T1000 (cell line): Measurements from ENCODE around the gene PGAP6.
"Not testable (repeated sequence)": the region's sequence is repeated elsewhere in the genome, so short reads cannot be mapped to it uniquely, and the experiment has no call there.

Experiments used
- DNase-seq: peaks from one replicate; lab custom pipeline; 2025; ENCODE audit warnings: mixed read lengths; lab: John Stamatoyannopoulos, UW

The PGAP6 gene

DNA sequence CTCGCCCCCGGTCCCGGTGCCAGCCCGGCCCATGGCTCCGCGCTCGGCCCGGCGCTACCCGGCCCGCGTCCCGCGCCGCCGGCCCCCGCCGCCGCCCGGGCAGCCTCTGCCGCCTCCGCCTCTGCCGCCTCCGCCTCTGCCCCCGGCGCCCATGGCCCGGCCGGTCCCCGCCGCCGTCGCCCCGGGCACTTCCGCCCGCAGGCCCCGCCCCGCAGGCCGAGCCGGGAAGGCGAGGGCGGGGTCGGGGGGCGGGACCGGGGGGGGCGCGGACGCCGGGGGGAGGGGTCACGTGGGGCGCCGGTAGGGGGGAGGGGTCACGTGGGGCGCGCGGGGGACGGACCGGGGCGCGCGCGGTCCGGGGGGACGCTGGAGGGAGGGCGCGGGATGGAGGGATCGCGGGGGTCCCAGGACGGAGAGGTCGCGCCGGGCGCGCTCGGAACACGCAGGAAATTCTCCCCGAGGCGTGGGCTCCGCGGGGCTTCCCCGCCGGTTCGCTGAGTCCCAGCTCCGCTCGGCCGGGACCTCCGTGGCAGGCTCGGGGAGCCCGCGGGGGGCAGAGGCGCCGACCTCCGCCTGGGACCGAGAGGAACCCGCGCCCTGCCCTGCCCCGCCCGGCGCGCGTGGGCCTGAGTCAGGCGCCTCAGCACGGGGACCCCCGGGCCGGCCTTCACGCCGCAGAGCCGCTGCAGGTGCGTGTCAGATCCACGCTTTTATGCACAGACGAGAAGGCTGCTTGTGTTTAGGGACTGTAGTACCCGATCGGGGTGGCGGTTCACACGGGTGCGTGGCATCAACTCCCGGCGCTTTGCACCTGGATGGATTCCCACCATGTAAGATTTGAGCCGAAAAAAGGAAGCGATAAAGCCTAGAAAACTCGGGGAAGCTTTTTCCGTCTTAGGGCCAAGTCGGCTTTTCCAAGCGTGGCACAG is at the start of gene PGAP6:
TSS of gene PGAP6 (minus strand) at position 190 of the 929 bp plus-strand sequence. CDS start at position 33, 157 bp downstream.
- no peak for DNase-seq

- no peak for DNase-seq
Measured at GRCh38 chr16:430904-431303, 49.1 kb upstream of the PGAP6 start.

DNA sequence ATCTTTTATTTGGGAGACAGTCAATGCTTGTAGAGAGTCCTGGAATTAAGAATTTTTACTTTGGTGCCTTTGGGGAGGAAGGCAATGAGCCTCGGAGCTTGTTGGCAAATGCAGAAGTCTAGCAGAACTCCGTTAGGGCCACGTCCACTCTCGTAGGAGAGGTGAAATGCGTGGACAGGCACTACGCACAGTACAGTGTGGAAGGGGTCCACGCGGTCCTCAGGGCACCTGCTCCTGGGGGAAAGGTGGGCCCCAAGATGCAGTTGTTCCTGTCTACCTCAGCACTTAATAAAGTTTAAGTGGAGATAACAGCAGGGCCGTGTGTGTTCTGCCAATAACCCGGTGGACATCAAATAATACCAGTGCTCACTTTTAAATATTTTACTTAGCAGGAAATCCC is 45.5 kb upstream of the PGAP6 start:
- no peak for DNase-seq

DNA sequence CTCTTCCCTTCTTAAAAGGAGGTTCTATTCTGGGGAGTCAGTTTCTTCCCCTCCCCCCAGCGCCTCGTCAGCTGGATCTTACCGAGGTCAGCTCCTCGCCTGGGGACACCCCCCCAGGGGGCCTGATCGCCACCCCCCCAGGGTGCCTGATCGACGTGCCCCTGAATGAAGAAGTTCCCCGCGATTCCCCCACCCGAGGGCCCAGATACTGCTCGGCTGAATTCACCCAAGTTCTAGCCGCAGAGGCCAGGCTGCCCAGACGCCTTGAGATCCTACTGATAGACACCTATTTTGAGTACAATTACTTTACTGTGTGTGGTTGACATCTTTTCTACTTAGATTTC is 45.1 kb upstream of the PGAP6 start:
- DNase-seq = no peak

GRCh38 chr16:426115-426905 is 44.5 kb upstream of the PGAP6 start:
- no peak for DNase-seq

- DNase-seq = peak; percentile 46
Measured at GRCh38 chr16:425740-426114, 43.9 kb upstream of the PGAP6 start.

DNA sequence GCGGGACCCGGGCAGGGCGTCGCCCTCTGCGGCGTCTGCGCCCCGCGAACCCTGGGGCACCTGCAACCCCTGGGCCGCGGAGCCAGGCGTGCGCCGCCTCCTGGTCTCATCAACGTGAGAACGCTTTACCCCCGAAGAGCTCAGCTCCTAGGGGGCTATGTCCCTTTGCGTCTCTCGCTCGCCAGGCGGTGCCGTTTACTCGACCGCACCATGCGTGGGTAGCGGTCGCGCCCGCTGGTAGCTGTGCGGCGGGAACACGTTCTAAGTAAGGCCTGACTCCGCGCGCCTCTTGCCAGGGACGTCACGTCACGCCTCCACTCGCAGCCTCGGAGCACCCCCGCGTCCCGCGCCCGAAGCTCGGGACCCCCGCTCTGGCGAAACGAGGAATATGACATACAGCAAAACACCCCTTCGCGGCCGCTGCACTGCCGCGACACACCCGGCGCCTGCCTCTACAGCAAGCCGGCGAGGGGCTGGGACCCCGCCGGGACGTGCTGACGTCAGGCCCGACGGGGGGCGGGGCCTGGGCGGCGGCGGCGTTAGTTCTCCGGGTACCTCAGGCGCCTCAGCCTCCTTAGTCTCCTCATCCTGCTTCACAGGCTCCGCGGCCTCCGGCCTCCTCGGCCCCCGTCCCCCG is 43.4 kb upstream of the PGAP6 start, which contains the start of gene RAB11FIP3:
TSS of gene RAB11FIP3 (plus strand) at position 568 of the 637 bp plus-strand sequence. CDS start 358 bp downstream, outside the sequence.
- peak; percentile 54 for DNase-seq

GRCh38 chr16:424623-425081 is 42.9 kb upstream of the PGAP6 start:
- DNase-seq = peak; percentile 46

DNA sequence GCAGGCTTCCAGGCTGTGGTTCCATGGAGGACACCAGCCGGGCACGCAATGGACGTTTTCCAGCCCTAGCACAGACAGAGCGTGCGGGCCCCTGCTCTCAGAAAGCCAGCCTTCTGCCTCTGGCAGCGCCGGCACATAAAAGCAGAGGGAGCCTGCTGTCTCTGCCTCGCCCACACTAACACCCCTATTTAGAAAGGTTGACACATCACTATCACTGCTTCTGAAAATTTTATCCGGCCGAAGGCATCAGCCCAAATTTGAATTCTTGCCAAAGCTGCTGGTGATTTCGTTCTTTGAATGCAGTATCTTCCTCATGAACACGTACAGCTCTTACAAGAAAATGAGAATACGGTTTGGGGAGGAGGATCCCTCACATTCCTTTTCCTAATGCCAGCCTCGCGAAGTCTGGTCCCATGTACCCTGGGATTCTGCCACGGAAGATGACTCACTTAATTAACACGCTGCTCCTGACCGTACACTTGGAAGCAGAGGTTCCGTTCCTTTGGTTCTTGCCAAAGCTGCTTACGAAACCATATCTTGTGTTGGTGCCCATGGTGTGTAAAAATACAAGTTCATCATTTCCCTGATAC is 42.4 kb upstream of the PGAP6 start:
- DNase-seq = peak; percentile 76

DNA sequence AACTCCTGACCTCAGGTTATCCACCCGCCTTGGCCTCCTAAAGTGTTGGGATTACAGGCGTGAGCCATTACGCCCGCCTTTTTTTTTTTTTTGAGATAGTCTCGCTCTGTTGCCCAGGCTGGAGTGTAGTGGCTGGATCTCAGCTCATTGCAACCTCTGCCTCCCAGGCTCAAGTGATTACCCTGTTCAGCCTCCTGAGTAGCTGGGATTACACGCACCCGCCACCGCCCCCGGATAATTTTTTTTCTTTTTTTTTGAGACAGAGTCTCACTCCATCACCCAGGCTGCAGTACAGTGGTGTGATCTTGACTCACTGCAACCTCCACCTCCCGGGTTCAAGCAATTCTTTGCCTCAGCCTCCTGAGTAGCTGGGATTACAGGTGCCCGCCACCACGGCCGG is 40.4 kb upstream of the PGAP6 start:
- DNase-seq = not testable (repeated sequence)

DNA sequence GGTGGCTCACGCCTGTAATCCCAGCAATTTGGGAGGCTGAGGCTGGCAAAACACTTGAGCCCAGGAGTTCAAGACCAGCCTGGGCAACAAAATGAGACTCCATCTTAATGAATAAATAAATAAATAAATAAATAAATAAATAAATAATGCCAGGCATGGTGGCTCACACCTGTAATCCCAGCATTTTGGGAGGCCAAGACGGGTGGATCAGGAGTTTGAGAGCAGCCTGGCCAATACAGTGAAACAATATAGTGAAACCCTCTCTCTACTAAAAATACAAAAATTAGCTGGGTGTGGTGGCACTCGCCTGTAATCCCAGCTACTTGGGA is 33.4 kb upstream of the PGAP6 start:
- not testable (repeated sequence) for DNase-seq

DNA sequence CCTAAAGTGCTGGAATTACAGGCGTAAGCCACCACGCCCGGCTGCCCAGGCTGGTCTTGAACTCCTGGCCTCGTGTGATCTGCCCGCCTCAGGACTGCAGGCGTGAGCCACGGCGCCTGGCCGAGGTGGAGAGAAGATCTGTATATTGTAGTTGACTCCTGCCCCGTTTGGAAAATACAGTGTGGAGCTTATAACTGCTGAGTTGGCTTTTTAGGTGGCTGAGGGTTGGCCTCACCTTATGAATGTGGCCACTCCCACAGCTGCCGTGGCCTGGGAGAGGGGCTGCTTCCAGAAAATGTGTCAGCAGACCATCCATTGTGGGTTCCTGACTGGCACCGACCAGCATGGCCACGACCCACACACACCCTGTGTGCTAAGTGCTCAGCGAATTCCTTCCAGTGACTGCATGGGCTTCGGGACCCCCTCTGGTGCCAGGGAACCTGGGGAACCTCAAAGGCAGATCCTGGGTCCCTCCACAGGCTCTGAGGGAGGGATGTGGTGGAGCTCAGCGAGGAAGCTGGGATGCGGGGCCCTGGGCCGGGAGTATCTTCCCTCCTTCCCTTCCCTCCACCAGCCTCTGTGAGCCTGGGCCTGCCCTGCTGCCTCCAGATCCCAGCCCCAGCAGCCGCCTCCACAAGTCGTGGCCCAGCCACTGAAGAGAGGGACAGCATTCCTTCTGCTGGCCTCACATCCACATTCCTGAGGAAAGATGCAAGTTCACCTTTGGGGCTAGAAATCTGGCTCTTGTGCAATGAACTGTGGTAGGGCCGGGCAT is 32.8 kb upstream of the PGAP6 start:
- DNase-seq = no peak

DNA sequence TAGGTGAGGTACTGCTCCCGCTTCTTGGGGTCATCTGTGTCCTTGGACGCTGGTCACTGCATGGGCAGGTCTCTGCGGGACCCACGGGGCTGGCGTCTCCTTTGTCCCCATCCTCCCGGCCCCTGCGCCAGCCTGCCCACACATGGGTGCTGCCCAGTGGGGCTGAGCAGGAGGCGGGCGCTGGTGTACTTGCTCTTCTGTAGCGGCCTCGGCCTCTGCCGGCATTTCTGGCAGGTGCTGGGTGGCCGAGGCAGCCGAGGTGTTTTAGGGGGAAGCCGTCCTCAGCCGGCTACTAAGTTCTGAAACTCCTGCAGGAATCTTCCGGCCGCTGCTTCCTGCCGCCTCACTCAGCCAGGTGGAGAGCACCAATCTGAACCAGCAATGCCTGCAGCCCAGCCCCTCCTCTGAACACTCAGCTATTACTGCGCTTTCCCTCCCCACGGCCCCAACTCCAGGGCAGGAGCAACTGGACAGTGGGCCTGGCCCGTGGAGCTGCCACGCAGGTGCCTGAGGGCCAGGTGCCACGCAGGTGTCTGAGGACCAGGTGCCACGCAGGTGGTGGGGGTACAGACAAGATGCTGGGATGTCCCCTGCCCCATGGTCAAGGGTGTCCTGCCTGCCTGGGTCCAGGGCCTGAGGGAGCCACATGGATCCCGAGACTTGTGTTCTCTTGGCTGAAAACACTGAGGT is 29.9 kb upstream of the PGAP6 start:
- no peak for DNase-seq

DNA sequence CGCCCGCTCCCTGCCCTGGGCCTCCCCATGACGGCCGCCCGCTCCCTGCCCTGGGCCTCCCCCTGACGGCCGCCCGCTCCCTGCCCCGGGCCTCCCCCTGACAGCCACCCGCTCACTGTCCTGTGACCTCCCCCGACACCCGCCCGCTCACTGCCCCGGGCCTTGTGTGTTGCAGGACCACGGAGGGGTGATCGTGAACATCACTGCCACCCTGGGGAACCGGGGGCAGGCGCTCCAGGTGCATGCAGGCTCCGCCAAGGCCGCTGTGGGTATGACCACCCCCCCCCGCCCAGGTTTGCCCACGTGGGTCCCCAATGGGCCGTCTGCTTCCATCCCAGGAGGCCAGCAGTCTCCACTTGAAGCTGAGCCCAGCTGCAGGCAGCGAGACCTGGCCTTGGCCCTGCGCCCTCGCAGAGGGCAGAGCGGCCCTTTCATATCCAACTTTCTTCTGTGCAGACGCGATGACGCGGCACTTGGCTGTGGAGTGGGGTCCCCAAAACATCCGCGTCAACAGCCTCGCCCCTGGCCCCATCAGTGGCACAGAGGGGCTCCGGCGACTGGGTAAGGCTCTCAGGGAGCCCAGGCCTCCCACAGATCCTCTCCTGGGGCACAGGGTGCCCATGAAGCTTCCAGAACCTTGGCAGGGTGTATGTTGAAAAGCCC is 28.9 kb upstream of the PGAP6 start:
- no peak for DNase-seq

DNA sequence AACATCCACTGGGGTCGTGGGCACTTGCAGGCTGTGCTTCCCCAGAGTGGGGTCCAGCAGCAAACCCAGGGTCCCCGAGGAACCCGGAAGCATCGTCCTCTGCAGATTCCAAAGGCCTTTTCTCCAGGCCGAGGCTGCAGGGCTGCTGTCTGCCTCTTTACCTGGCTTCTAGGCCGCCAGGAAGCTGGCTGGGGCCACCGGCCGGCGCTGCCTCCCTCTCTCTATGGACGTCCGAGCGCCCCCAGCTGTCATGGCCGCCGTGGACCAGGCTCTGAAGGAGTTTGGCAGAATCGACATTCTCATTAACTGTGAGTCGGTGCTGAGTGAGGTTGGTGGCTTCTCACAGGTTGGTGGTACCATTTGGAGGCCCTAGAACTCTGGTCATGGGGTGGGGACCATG is 25.5 kb upstream of the PGAP6 start:
- no peak for DNase-seq

- DNase-seq = no peak
Measured at GRCh38 chr16:405548-406506, 24.0 kb upstream of the PGAP6 start.

DNA sequence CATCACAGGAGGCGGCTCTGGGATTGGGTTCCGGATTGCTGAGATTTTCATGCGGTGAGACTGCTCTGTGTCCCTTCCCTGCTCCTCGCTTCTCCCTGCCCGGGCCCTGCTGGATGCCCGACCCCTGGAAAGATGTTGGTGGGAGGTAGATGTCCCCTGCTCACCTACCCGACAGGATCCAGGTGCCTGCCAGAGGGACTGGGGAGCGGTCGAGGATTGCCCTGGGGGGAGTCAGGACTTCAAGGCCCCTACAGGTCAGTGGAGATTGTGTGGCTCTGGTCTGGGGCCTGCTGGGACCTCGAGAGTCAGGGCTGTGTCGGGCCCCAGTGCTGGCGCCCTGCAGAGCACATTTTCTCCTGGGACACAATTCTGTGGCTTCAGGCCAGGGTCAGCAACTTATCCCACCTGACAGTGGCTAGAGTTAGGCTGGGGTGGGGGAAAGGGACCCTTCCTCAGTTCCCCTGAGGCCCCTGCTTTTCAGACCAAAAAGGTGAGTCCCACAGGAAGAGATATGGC is 23.3 kb upstream of the PGAP6 start:
- DNase-seq = no peak

DNA sequence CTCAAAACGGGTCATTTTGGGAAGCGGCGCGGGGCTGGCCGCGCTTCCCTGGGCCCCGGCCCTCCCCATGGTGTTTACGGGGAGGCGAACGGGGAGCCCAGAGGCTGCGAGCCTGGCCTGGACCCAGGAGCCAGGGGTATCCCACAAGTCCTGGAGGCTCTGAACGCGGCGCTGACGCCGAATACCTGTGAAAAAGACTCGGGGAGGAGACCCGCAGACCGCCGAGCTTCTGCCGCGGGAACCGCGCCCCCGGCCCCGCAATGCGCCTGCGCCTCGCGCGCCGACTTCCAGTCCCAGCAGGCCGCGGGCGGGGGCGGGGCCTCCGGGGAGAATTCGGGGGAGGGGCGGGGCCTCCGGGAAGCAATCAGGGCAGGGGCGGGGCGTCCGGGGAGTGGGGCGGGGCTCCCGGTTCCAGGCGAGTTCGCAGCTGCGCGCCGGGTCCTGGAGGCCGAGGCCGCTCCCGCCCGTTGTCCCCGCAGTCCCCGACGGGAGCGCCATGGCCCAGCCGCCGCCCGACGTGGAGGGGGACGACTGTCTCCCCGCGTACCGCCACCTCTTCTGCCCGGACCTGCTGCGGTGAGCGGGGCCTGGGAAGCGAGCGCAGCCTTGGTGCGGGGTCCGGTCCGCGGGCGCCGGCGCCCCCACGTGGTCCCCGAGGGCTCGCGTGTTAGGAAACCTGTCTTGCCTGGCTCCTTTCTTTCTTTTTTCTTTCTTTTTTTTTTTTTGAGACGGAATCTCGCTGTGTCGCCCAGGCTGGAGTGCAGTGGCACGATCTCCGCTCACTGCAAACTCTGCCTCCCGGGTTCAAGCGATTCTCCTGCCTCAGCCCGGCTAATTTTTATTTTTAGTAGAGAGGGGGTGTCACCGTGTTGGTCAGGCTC is 19.9 kb upstream of the PGAP6 start, which contains the start of gene DECR2:
TSS of gene DECR2 (plus strand) at position 418 of the 881 bp plus-strand sequence. CDS start at position 497, 79 bp downstream.
- DNase-seq = peak; percentile 96
